ENCODE results near the gene CDK6. TPM values are rescaled to one million over a fixed set of nuclear protein-coding genes. Genes with fewer than 3 reads are reported as not detected.

Gene CDK6
- total and polyA plus RNA-seq, 2 of the 8 experiments (the other 6 are each of a cell fraction or from before 2014, with no cell fraction given), result 5.9 to 18.9 TPM

DNA sequence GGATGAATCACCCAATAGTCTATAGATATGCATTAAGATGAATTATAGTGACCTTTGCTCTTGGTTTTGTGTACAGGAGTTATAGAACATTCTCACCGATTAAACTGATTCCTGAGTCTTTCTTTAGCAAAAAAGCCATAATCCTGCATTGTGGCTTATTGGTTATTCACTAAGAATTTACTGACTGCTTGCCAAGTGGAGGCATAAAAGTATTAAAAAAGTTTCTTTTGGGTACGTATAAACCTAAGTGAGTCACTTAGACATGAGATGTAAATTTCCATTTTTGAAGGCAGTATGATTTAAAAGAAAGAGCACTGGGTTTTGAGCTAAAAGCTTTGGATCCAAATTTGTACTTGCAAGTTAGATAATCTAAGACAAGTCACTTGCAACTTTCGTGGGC, 100.7 kb downstream of the CDK6 start:
- no peaks in the 10 kb centered on the region; the same call in 1 of the 2 replicates for H3K79me1 ChIP-seq (ENCODE audit: low read depth, low read length)
- H3K14ac ChIP-seq (ENCODE audit: insufficient read length), result no peak overlapping the region
- no peaks in the 10 kb centered on the region for H3K36me3 ChIP-seq (ENCODE audit: control insufficient read depth in 2 of 4, insufficient read depth in 4 of 4, low read length in 3 of 4)
- ChIA-PET CTCF (ENCODE audit: partially characterized antibody) (no interaction called here), POLR2A (ENCODE audit: partially characterized antibody) (no interaction called here)
- H2AK5ac ChIP-seq (ENCODE audit: low read depth, low read length), result no peak overlapping the region
- H4K8ac ChIP-seq (ENCODE audit: extremely low read depth, insufficient read depth, low read length), result no peak overlapping the region
- no peak overlapping the region for H2BK15ac ChIP-seq (ENCODE audit: low read length)
- H3K27ac ChIP-seq (ENCODE audit: low read depth, low read length), result no peak overlapping the region
- no peak overlapping the region for H2AFZ ChIP-seq (ENCODE audit: low read length)
- H3K9ac ChIP-seq (replicated peaks in 1 of 4; ENCODE audit: extremely low read depth in 1 of 4, low read depth in 3 of 4, low read length in 3 of 4), result no peak overlapping the region
- no peak overlapping the region for H3K4ac ChIP-seq (replicated peaks; ENCODE audit: insufficient read length, low read depth, low read length)
- TF ChIP-seq TBP (IDR thresholded peaks at IDR 0.05; ENCODE audit: low read depth, low read length) (no peak), SP1 (IDR thresholded peaks at IDR 0.05; ENCODE audit: low read depth, low read length) (no peak), SRF (IDR thresholded peaks at IDR 0.05; ENCODE audit: low read depth, low read length) (no peak), HDAC2 (IDR thresholded peaks at IDR 0.05; ENCODE audit: borderline replicate concordance in 1 of 2, low read depth in 2 of 2, low read length in 2 of 2) (no peak), EP300 (IDR thresholded peaks at IDR 0.05; ENCODE audit: borderline replicate concordance in 1 of 2, low read depth in 2 of 2, low read length in 2 of 2) (no peak), CHD2 (IDR thresholded peaks at IDR 0.05; ENCODE audit: low read length) (no peak), SIRT6 (IDR thresholded peaks at IDR 0.05; ENCODE audit: low read length) (no peak), KDM1A (IDR thresholded peaks at IDR 0.05; ENCODE audit: borderline replicate concordance, low read length) (no peak)
- no peak overlapping the region for H4K5ac ChIP-seq (ENCODE audit: insufficient read length, low read depth, low read length)
- no peaks in the 10 kb centered on the region for H3K9me3 ChIP-seq (ENCODE audit: insufficient read depth in 2 of 2, low read depth in 1 of 2, low read length in 1 of 2)
- H3K79me2 ChIP-seq (ENCODE audit: control insufficient read depth in 1 of 2, insufficient read depth in 2 of 2, low read length in 2 of 2), result no peaks in the 10 kb centered on the region
- H4K20me1 ChIP-seq (replicated peaks in 1 of 2; ENCODE audit: control insufficient read depth in 1 of 2, insufficient read depth in 2 of 2, low read length in 2 of 2), result no peaks in the 10 kb centered on the region
- no peak overlapping the region for H3K56ac ChIP-seq (replicated peaks; ENCODE audit: insufficient read length, low read depth, low read length)
- H3K23me2 ChIP-seq (ENCODE audit: low read depth, low read length), result no peaks in the 10 kb centered on the region
- 86% methylated on average over 3 of the region's 3 CpGs; no CpG with 5 or more reads in 1 of the 2 experiments for WGBS, 2 experiments (ENCODE audit: extremely low coverage in 1 of 2, insufficient coverage in 1 of 2, insufficient read length in 1 of 2, insufficient replicate concordance in 2 of 2, low coverage in 1 of 2, low lambda C conversion rate in 2 of 2, missing lambda C conversion rate in 1 of 2)
- no peak for FAIRE-seq
- no peak for DNase-seq (ENCODE audit: low read depth in 1 of 2, low spot score in 2 of 2)
- H2BK5ac ChIP-seq (ENCODE audit: low read depth, low read length), result no peak overlapping the region
- no peaks in the 10 kb centered on the region for H3K27me3 ChIP-seq (replicated peaks in 1 of 4; ENCODE audit: control insufficient read depth in 3 of 4, extremely low read depth in 1 of 4, insufficient read depth in 3 of 4, low read length in 3 of 4)
- H3K4me2 ChIP-seq (ENCODE audit: insufficient read depth in 1 of 2, low read depth in 2 of 2, low read length in 2 of 2), result no peak overlapping the region
- no peak overlapping the region for H2BK120ac ChIP-seq (replicated peaks; ENCODE audit: low read depth, low read length)
- no peak overlapping the region for H3K4me3 ChIP-seq (ENCODE audit: extremely low read depth in 1 of 4, insufficient read depth in 2 of 4, low read depth in 3 of 4, low read length in 4 of 4)
- H3K18ac ChIP-seq (ENCODE audit: extremely low read depth, low read length), result no peak overlapping the region
- H2BK20ac ChIP-seq (ENCODE audit: low read length), result no peak overlapping the region
- no peak overlapping the region for H3K23ac ChIP-seq (ENCODE audit: insufficient read length)
- no peak overlapping the region for H4K91ac ChIP-seq (replicated peaks; ENCODE audit: insufficient read length, low read length)
- no peak overlapping the region for H2BK12ac ChIP-seq (ENCODE audit: low read depth, low read length)
- H3K4me1 ChIP-seq (replicated peaks in 1 of 4; ENCODE audit: control insufficient read depth in 3 of 4, insufficient read depth in 4 of 4, low read length in 3 of 4), result peaks cover 0 to 2% (median 0%) of the 10 kb centered on the region in 4 experiments; a peak in 1 of 7 replicates

All from H1 (cell line).